Type B pancreatic cell (in vitro differentiated cells): ENCODE data around the gene RAPGEF4. TPM values are rescaled to one million over a fixed set of nuclear protein-coding genes. Genes with fewer than 3 reads are reported as not detected.

Experiments
- DNase-seq: peaks from one replicate; pipeline ENCODE4 v3.0.0; 2021; ENCODE audit warnings: mixed read lengths; ENCODE audit not compliant: unreplicated experiment; ENCODE audit errors: extremely low spot score
- H3K27ac Mint-ChIP-seq: 2 replicates; pipeline ENCODE4 v1.8.0; 2021; ENCODE audit warnings: mild to moderate bottlenecking, mixed read lengths
- H3K27me3 Mint-ChIP-seq: 2 replicates; pipeline ENCODE4 v1.8.0; 2021; ENCODE audit warnings: mixed read lengths
- H3K36me3 Mint-ChIP-seq: 2 replicates; pipeline ENCODE4 v1.8.0; 2021; ENCODE audit warnings: mixed read lengths
- H3K4me1 Mint-ChIP-seq: one replicate; pipeline ENCODE4 v1.8.0; 2021; ENCODE audit warnings: mixed read lengths; ENCODE audit not compliant: unreplicated experiment
- H3K4me3 Mint-ChIP-seq: 2 replicates; pipeline ENCODE4 v1.8.0; 2021; ENCODE audit warnings: mild to moderate bottlenecking, mixed read lengths
- H3K9me3 Mint-ChIP-seq: 2 replicates; pipeline ENCODE4 v1.8.0; 2021; ENCODE audit warnings: mixed read lengths
- CTCF ChIP-seq: fragments of 200-600 bp; sonication (generic); conservative IDR thresholded peaks from 2 replicates; pipeline ENCODE4 v1.5.0; 2021; ENCODE audit warnings: antibody characterized with exemption, mild to moderate bottlenecking
- total RNA-seq: library from RNA; stranded (reverse); gene quantifications from 2 replicates; pipeline ENCODE4 v1.2.1, GENCODE V29; 2021; ENCODE audit warnings: low replicate concordance

RAPGEF4 gene
- total RNA-seq, 1 donor from 2014 or later = 4.3 TPM

DNA sequence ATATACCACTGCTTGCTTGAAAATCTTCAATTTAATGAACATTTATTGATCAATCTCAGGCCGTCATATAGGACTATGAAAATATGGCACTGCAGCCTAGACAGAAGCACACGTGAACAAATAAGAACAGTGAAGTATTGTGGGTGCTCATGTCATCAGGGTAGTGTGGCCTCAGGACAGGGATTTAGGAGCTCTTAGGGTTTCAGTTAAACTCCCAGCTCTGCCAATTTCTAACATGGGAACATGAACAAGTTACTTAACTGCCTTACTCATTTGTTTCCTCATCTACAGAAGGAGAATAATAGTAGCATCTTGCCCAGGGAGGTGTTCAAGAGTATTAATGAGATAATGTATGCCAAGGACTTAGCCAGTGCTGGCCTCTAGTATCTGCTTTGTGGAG is 194.0 kb downstream of the RAPGEF4 start:
- TF ChIP-seq CTCF = no peak
- Mint-ChIP-seq H3K4me1 (peaks cover 13% of the 10 kb centered on the region), H3K9me3 (no peaks in the 10 kb centered on the region), H3K27me3 (no peaks in the 10 kb centered on the region), H3K4me3 (no peak overlapping the region), H3K36me3 (no peaks in the 10 kb centered on the region), H3K27ac (no peak overlapping the region)
- no peak for DNase-seq

GRCh38 chr2:172930871-172931255 is 195.2 kb downstream of the RAPGEF4 start:
- Mint-ChIP-seq H3K4me3 (no peak overlapping the region), H3K9me3 (no peaks in the 10 kb centered on the region), H3K4me1 (peaks cover 13% of the 10 kb centered on the region), H3K27ac (no peak overlapping the region), H3K36me3 (no peaks in the 10 kb centered on the region), H3K27me3 (no peaks in the 10 kb centered on the region)
- no peak for DNase-seq
- no peak for TF ChIP-seq CTCF

- H3K27ac Mint-ChIP-seq = peak overlapping the region; percentile 26
- H3K4me1 Mint-ChIP-seq = peaks cover 13% of the 10 kb centered on the region
- H3K4me3 Mint-ChIP-seq = peak overlapping the region; percentile 35
- no peak for DNase-seq
- H3K27me3 Mint-ChIP-seq = no peaks in the 10 kb centered on the region
- H3K36me3 Mint-ChIP-seq = no peaks in the 10 kb centered on the region
- no peaks in the 10 kb centered on the region for H3K9me3 Mint-ChIP-seq
- no peak for TF ChIP-seq CTCF
These were observed 195.7 kb downstream of the RAPGEF4 start for GRCh38 chr2:172931256-172931894.

- DNase-seq = no peak
- Mint-ChIP-seq H3K4me3 (no peak overlapping the region), H3K4me1 (peaks cover 10% of the 10 kb centered on the region), H3K27ac (no peak overlapping the region), H3K36me3 (no peaks in the 10 kb centered on the region), H3K9me3 (no peaks in the 10 kb centered on the region), H3K27me3 (no peaks in the 10 kb centered on the region)
- peak; percentile 83 for TF ChIP-seq CTCF
These were observed 196.4 kb downstream of the RAPGEF4 start for GRCh38 chr2:172931918-172932520.

GRCh38 chr2:172937884-172938712 is 202.5 kb downstream of the RAPGEF4 start:
- no peaks in the 10 kb centered on the region for H3K9me3 Mint-ChIP-seq
- no peaks in the 10 kb centered on the region for H3K36me3 Mint-ChIP-seq
- peak overlapping the region; percentile 39 for H3K27ac Mint-ChIP-seq
- DNase-seq = no peak
- no peak for TF ChIP-seq CTCF
- H3K4me3 Mint-ChIP-seq = no peak overlapping the region
- no peaks in the 10 kb centered on the region for H3K27me3 Mint-ChIP-seq
- H3K4me1 Mint-ChIP-seq = no peaks in the 10 kb centered on the region
